ENCODE data around the gene CLCN6.
A peak's percentile ranks its signal among the peaks of the same experiment; 100 is the strongest.

Gene CLCN6

GRCh38 chr1:11856698-11857097, 50.7 kb downstream of the CLCN6 start:
- no peak for DNase-seq

GRCh38 chr1:11857164-11857851, 51.3 kb downstream of the CLCN6 start:
- no peak for DNase-seq

GRCh38 chr1:11858158-11858557, 52.2 kb downstream of the CLCN6 start:
- DNase-seq: no peak

GRCh38 chr1:11858613-11858967, 52.6 kb downstream of the CLCN6 start, which contains the start of gene NPPB:
TSS of gene NPPB (minus strand) at chr1:11858945. CDS start at chr1:11858833, 112 bp downstream.
- DNase-seq: no peak

GRCh38 chr1:11858968-11859871, 53.2 kb downstream of the CLCN6 start:
- peak; percentile 85 for DNase-seq

- DNase-seq: no peak
Observed at GRCh38 chr1:11860083-11860482, 54.1 kb downstream of the CLCN6 start.

- DNase-seq: no peak
Observed at GRCh38 chr1:11860587-11860986, 54.6 kb downstream of the CLCN6 start.

- no peak for DNase-seq
Observed at GRCh38 chr1:11862890-11863289, 56.9 kb downstream of the CLCN6 start.

- no peak for DNase-seq
Observed at GRCh38 chr1:11868331-11868980, 62.5 kb downstream of the CLCN6 start.

- DNase-seq: no peak
Observed at GRCh38 chr1:11869104-11869503, 63.1 kb downstream of the CLCN6 start.

GRCh38 chr1:11869650-11870207, 63.7 kb downstream of the CLCN6 start:
- DNase-seq: no peak

GRCh38 chr1:11872545-11872944, 66.6 kb downstream of the CLCN6 start:
- DNase-seq: no peak

GRCh38 chr1:11873395-11874257, 67.6 kb downstream of the CLCN6 start:
- no peak for DNase-seq

GRCh38 chr1:11874258-11874562, 68.2 kb downstream of the CLCN6 start:
- DNase-seq: no peak

GRCh38 chr1:11874624-11875023, 68.6 kb downstream of the CLCN6 start:
- DNase-seq: no peak

- DNase-seq: no peak
Observed at GRCh38 chr1:11875094-11875493, 69.1 kb downstream of the CLCN6 start.

- no peak for DNase-seq
Observed at GRCh38 chr1:11877074-11877473, 71.1 kb downstream of the CLCN6 start.

GRCh38 chr1:11878081-11878890, 72.3 kb downstream of the CLCN6 start:
- DNase-seq: no peak

- no peak for DNase-seq
Observed at GRCh38 chr1:11878891-11879190, 72.8 kb downstream of the CLCN6 start.

GRCh38 chr1:11879311-11880180, 73.6 kb downstream of the CLCN6 start:
- DNase-seq: no peak

GRCh38 chr1:11880181-11880575, 74.2 kb downstream of the CLCN6 start:
- no peak for DNase-seq

Data from activated effector memory CD4-positive, alpha-beta T cell treated with anti-CD3 and anti-CD28 coated beads, Interleukin-2, amount 50 U/mL, for 16 hours (primary cell).